HG02870 (cell line): ENCODE data around the gene FRG2C.
"Not testable (repeated sequence)": the region's sequence is repeated elsewhere in the genome, so short reads cannot be mapped to it uniquely, and the experiment has no call there.

Source experiments
- ATAC-seq: cut with Tn5 transposase; IDR thresholded peaks from one replicate; pipeline ENCODE4 v1.9.1; 2021; ENCODE audit warnings: mild to moderate bottlenecking, moderate library complexity; ENCODE audit not compliant: unreplicated experiment

Gene FRG2C

GRCh38 chr3:75669348-75670297 lies 5.5 kb downstream of the FRG2C start:
- peak; percentile 23 for ATAC-seq

DNA sequence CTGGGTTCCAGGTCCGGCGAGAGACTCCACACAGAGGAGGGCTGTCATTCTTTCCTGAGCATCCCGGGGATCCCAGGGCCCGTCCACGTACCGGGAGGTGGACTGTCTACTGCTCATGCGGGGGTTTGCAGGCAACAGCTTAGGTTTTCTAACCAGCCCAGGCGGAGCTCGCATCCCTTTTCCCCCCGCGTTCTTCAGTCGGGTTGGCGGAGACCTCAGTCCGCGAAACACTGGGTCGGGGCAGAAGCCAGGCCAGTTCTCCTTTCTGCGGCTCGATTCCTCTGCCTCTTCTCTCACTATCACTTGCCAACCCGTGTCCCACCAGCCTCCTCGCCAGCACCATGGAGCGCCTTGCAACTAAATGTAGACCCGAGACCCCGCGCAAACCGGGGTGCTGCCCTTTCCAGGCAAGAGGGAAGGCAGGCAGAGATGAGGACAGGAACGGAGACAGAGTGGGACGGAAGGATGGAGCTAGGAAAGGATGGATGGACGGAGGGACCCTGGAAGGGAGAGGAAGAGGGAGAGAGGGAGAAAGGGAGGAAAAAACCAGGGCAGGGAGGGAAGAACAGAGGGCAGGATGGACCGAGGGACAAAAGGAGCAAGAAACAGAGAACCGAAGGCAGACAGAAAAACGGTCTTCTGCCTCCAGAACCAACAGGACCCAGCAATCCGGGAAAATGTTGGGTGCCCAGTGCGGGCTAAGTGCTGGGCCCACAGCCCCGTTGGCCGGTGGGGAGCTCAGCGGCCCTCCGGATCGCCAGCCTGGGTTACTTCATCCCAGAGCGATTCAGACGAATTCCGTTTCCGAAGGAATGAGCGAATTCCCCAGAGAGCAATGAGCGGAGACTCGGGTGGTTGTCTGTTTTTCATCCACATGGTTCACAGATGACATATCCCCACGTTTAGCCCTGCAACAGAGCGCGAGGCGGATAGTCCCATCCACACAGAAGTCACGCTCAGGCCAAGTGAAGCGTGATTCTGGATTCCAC lies 6.5 kb downstream of the FRG2C start:
- not testable (repeated sequence) for ATAC-seq

GRCh38 chr3:75671287-75672139 lies 7.4 kb downstream of the FRG2C start:
- not testable (repeated sequence) for ATAC-seq

DNA sequence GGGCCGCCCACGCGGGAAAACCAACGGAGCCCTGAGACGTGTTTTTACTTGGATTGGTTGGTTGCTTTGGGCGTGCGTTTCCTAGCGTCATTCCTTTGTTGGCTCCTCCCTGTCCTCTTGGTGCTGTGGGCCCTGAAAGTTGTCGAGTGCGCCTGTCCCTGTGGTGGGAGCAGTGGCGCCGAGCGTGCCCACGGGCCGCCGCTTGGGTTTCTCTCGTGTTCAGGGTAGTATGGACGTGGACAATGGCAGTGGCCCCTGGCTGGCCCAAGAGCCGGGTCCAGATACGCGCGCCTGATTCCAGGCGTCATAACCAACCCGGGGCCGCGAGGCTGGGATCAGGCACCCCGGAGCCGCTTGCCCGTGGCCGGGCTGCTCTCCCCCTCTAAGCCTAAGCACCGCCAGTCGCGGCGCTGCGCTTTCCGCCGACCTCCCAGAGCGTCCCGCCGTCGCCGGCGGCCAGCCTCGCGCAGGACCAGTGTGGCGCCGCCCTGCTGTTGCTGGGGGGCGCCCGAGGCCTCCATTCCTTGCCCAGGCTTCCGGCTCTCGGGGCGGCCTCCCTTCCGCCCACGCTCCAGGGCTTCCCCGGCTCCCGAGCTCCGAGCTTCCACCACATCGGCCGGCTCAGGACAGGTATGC lies 8.1 kb downstream of the FRG2C start:
- not testable (repeated sequence) for ATAC-seq

DNA sequence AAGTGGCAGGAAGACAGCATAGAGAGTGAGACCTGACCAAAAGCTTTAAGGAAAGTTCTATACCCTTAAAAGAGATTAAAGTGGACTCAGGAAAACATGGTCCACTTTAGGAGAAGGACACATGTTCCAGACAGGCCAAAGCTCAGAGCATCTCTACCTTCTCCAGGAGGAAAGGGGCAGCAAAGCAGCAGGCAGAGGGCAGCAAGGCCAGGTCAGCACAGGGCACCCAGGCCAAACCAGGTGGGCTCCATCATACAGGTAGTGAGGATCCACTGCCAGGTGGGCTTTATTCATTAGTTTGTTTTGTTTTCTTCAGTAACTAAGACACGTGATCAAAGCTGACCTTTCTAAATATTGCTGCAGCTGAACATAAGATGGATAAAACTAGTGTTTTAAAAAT lies 19.8 kb downstream of the FRG2C start:
- ATAC-seq, result not testable (repeated sequence)

- no peak for ATAC-seq
These were observed 23.2 kb downstream of the FRG2C start for GRCh38 chr3:75687323-75687722.

- no peak for ATAC-seq
These were observed 27.9 kb downstream of the FRG2C start for GRCh38 chr3:75692061-75692460.
